D721Med (cell line): ENCODE measurements around the gene KCNA2.

Experiments
- DNase-seq: peaks from one replicate; pipeline ENCODE4 v3.0.0; 2011; ENCODE audit warnings: low spot score; ENCODE audit not compliant: insufficient read length
- FAIRE-seq: peaks from 2 replicates; lab custom pipeline; 2011; peaks lifted over from hg19 to GRCh38; lab: Jason Lieb, UNC
- TF ChIP-seq, protein P1 (sequence below): IDR thresholded peaks from 2 replicates; pipeline ENCODE4 v1.5.1; 2012; ENCODE audit warnings: mild to moderate bottlenecking, control low read depth; ENCODE audit not compliant: insufficient read depth; ENCODE audit errors: missing control alignments

KCNA2 gene

GRCh38 chr1:110618668-110619067 lies 12.5 kb upstream of the KCNA2 start:
- TF ChIP-seq, protein P1, sequence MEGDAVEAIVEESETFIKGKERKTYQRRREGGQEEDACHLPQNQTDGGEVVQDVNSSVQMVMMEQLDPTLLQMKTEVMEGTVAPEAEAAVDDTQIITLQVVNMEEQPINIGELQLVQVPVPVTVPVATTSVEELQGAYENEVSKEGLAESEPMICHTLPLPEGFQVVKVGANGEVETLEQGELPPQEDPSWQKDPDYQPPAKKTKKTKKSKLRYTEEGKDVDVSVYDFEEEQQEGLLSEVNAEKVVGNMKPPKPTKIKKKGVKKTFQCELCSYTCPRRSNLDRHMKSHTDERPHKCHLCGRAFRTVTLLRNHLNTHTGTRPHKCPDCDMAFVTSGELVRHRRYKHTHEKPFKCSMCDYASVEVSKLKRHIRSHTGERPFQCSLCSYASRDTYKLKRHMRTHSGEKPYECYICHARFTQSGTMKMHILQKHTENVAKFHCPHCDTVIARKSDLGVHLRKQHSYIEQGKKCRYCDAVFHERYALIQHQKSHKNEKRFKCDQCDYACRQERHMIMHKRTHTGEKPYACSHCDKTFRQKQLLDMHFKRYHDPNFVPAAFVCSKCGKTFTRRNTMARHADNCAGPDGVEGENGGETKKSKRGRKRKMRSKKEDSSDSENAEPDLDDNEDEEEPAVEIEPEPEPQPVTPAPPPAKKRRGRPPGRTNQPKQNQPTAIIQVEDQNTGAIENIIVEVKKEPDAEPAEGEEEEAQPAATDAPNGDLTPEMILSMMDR = no peak
- DNase-seq (no peak), FAIRE-seq (no peak)

GRCh38 chr1:110617589-110617988 lies 11.4 kb upstream of the KCNA2 start:
- no peak for DNase-seq
- FAIRE-seq = no peak
- TF ChIP-seq, protein P1 = no peak

- DNase-seq (no peak), FAIRE-seq (no peak)
- TF ChIP-seq, protein P1 = no peak
Measured at GRCh38 chr1:110617116-110617515, 11.0 kb upstream of the KCNA2 start.

DNA sequence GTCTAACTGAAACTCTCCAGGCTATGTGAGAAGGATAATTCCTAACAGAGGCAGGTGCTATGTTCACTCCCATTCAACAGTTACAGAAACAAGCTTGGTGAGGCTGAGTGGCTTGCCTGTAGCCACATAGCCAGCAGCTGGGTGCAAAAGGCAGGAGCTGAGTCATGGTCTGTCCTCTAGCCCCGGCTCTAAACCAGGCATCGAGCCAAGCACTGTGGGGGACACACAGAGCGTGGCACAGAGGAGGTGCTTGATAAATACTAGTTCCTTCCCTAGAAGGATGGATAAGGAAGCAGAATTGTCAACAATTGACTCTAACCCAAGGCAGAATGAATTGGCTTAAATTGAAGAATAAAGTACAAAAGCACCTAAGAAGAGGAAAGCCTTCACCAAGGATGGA lies 10.4 kb upstream of the KCNA2 start:
- no peak for FAIRE-seq
- TF ChIP-seq, protein P1 = no peak
- no peak for DNase-seq

DNA sequence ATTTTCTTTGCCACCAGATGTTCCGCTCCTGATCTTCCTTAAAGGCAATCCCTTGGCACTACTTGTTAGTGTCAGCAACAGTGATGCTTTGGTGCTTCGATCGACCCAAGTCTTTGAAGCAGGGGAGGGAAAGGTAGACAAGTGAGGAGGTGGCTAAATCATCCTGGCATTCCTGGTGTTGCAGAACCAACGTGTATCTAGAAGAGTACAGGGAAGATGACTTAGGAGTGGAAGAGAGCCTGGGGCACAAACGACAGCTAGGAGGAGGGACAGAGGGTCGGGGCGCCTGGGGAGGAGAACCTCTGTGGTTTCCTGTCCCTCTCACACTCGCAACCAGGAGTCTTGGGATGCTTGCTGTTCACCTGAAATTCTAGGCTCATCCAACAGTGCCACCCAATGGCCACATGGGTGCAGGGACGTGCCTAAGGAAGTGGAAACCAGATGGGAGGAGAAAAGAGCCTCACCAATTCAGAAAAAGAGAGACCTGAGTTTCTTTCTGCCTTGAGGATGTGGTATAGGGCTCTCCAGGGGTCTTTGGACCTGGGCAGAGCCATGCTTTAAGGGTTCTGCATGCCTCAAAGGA lies 9.5 kb upstream of the KCNA2 start:
- TF ChIP-seq, protein P1 = peak; percentile 73
- FAIRE-seq = no peak
- peak; percentile 48 for DNase-seq

DNA sequence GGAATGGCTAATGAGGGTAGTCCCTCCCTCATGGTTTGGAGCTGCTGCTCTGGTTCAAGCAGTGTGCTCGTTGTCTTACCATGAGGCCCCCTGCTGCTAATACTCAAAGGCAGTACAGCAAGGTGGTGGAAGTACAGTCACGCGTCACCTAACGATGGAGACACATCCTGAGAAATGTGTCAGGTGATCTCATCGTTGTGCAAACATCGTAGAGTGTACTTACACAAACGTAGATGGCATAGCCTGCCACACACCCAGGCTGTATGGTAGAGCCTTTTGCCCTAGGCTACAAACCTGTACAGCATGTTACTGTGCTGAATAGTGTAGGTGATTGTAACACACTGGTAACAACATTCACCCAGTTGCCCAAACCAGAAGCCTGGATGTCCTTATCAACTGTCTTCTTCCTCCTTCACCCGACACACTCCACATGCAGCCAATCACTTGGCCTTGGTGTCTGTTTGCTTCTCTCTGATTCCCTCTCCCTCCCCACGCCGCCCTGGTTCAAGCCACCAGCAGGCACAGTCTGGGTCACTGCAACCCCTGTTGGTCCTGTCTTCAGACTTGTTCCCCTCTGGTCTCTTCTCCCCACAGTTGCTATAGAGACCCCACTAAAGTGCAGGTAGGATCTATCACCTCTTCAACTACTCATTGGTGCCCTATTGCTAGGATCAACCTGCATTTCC lies 6.0 kb upstream of the KCNA2 start:
- no peak for FAIRE-seq
- TF ChIP-seq, protein P1 = no peak
- DNase-seq = no peak

GRCh38 chr1:110610696-110611286 lies 4.6 kb upstream of the KCNA2 start:
- TF ChIP-seq, protein P1 = no peak
- FAIRE-seq = no peak
- no peak for DNase-seq
